Left ventricle myocardium inferior (tissue), 1 donor: ENCODE measurements around the gene DCST2. TPM values are rescaled to one million over a fixed set of nuclear protein-coding genes. Genes with fewer than 3 reads are reported as not detected.

Experiments used
- DNase-seq: peaks from one replicate; pipeline ENCODE4 v3.0.0-alpha.2; 2020
- H3K27ac ChIP-seq: fragments of 200-600 bp; replicated peaks from 2 replicates; pipeline ENCODE4 v1.8.0; 2021
- H3K27me3 ChIP-seq: fragments of 200-600 bp; 2 replicates; pipeline ENCODE4 v1.8.0; 2021; ENCODE audit warnings: low read depth
- H3K36me3 ChIP-seq: fragments of 200-600 bp; 2 replicates; pipeline ENCODE4 v1.8.0; 2021
- H3K4me1 ChIP-seq: fragments of 200-600 bp; 2 replicates; pipeline ENCODE4 v1.8.0; 2021
- H3K4me3 ChIP-seq: fragments of 200-600 bp; 2 replicates; pipeline ENCODE4 v1.8.0; 2021; ENCODE audit warnings: mild to moderate bottlenecking, moderate library complexity
- H3K9me3 ChIP-seq: fragments of 200-600 bp; replicated peaks from 2 replicates; pipeline ENCODE4 v1.8.0; 2021
- CTCF ChIP-seq: fragments of 200-600 bp; IDR thresholded peaks from 2 replicates; pipeline ENCODE4 v1.8.0; 2021; ENCODE audit warnings: antibody characterized with exemption, mild to moderate bottlenecking, borderline replicate concordance
- intact Hi-C: fragments of 100-400 bp; cut with micrococcal nuclease; formaldehyde crosslinking; loops from one replicate; pipeline ENCODE4 v1.11.0; 2022
- total RNA-seq: library from RNA; stranded (reverse); fragmentation: NEBNext Ultra II Directional; extraction: Animal tissue kit (Norgen Biotek cat#: 25700); gene quantifications from one replicate; pipeline ENCODE4 v1.2.1, GENCODE V29; 2021
- donor health status: DM: no; HTN: yes; CAD: no; lungs with severe emphysema.

The DCST2 gene
- total RNA-seq, 1 donor from 2014 or later = not detected

GRCh38 chr1:155003227-155003765, 30.3 kb downstream of the DCST2 start:
- Histone ChIP-seq H3K36me3 (no peaks in the 10 kb centered on the region), H3K4me1 (peaks cover 87% of the 10 kb centered on the region), H3K9me3 (no peaks in the 10 kb centered on the region), H3K4me3 (peak overlapping the region; percentile 95), H3K27me3 (no peaks in the 10 kb centered on the region), H3K27ac (peak overlapping the region; percentile 95)
- intact Hi-C loops = no loop called here
- no peak for TF ChIP-seq CTCF
- DNase-seq = no peak

- Histone ChIP-seq H3K27ac (peak within 1 kb of the TSS; percentile 95), H3K9me3 (no peaks in the 10 kb centered on the region), H3K27me3 (no peaks in the 10 kb centered on the region), H3K4me3 (peak within 1 kb of the TSS; percentile 95), H3K36me3 (no peaks in the 10 kb centered on the region), H3K4me1 (peaks cover 80% of the 10 kb centered on the region)
- intact Hi-C loops = no loop called here
- no peak for TF ChIP-seq CTCF
- no peak for DNase-seq
Observed at GRCh38 chr1:155002464-155003226, 30.9 kb downstream of the DCST2 start, which contains the start of gene ZBTB7B. TSS of gene ZBTB7B (plus strand) at chr1:155002802. CDS start at chr1:155014661, 11,859 bp downstream.

GRCh38 chr1:155001675-155002463, 31.7 kb downstream of the DCST2 start:
- peak; percentile 51 for TF ChIP-seq CTCF
- H3K36me3 ChIP-seq = no peaks in the 10 kb centered on the region
- DNase-seq = peak; percentile 100
- intact Hi-C loops = no loop called here
- H3K27me3 ChIP-seq = no peaks in the 10 kb centered on the region
- peaks cover 73% of the 10 kb centered on the region for H3K4me1 ChIP-seq
- H3K27ac ChIP-seq = peak overlapping the region; percentile 95
- H3K9me3 ChIP-seq = no peaks in the 10 kb centered on the region
- peak overlapping the region; percentile 95 for H3K4me3 ChIP-seq

GRCh38 chr1:155001425-155001674, 32.2 kb downstream of the DCST2 start:
- no peaks in the 10 kb centered on the region for H3K9me3 ChIP-seq
- no peak for TF ChIP-seq CTCF
- no peaks in the 10 kb centered on the region for H3K36me3 ChIP-seq
- intact Hi-C loops = no loop called here
- H3K4me1 ChIP-seq = peaks cover 67% of the 10 kb centered on the region
- H3K27ac ChIP-seq = peak overlapping the region; percentile 95
- no peaks in the 10 kb centered on the region for H3K27me3 ChIP-seq
- H3K4me3 ChIP-seq = peak overlapping the region; percentile 95
- no peak for DNase-seq

GRCh38 chr1:155000726-155001424, 32.7 kb downstream of the DCST2 start:
- intact Hi-C loops = no loop called here
- TF ChIP-seq CTCF = no peak
- H3K4me1 ChIP-seq = peaks cover 63% of the 10 kb centered on the region
- H3K4me3 ChIP-seq = peak overlapping the region; percentile 95
- H3K36me3 ChIP-seq = no peaks in the 10 kb centered on the region
- no peaks in the 10 kb centered on the region for H3K27me3 ChIP-seq
- H3K9me3 ChIP-seq = no peaks in the 10 kb centered on the region
- H3K27ac ChIP-seq = peak overlapping the region; percentile 95
- peak; percentile 89 for DNase-seq
